B cell (primary cell): Measurements from ENCODE around the gene IRS2. TPM values are rescaled to one million over a fixed set of nuclear protein-coding genes. Genes with fewer than 3 reads are reported as not detected.

ENCODE experiments used
- ATAC-seq: fragments of 200-7000 bp; cut with Tn5 transposase; one replicate; pipeline ENCODE4 v1.10.0; 2021; ENCODE audit warnings: low read depth, mild to moderate bottlenecking, moderate number of reproducible peaks, moderate library complexity
- CTCF ChIA-PET: fragments of 350-600 bp; sonication (Branson Sonifier 250); formaldehyde crosslinking; loops from one replicate; lab custom pipeline; 2021; ENCODE audit warnings: antibody characterized with exemption, inconsistent platforms; lab: Charles Lee
- POLR2A ChIA-PET: fragments of 350-600 bp; sonication (Branson Sonifier 250); formaldehyde crosslinking; loops from one replicate; lab custom pipeline; 2021; ENCODE audit warnings: antibody characterized with exemption; lab: Charles Lee
- DNase-seq: peaks from one replicate; pipeline ENCODE4 v3.0.0; 2013
- H2AFZ ChIP-seq: 2 replicates; pipeline ENCODE4 v1.6.1; 2012; ENCODE audit warnings: mild to moderate bottlenecking, low read depth, low read length; ENCODE audit not compliant: insufficient read depth, poor library complexity, severe bottlenecking
- H3K27ac ChIP-seq, 2 donors: 1 replicate in 1 of 2; 2 replicates in 1 of 2; pipeline ENCODE4 v1.5.1; 2012 to 2013; ENCODE audit warnings: low read length in 2 of 2, mild to moderate bottlenecking in 2 of 2, moderate library complexity in 1 of 2
- H3K27me3 ChIP-seq, 4 experiments: fragments of 200-600 bp in 1 of 4; sonication (generic) in 1 of 4; replicated peaks in 1 of 4; 1 replicate in 2 of 4; 2 replicates in 2 of 4; pipeline versions ENCODE4 v1.6.1 to v1.7.0; 2013 to 2016; ENCODE audit warnings: low read length in 3 of 4, mild to moderate bottlenecking in 2 of 4, mixed read lengths in 1 of 4, moderate library complexity in 1 of 4; ENCODE audit not compliant: insufficient read depth in 4 of 4, control insufficient read depth in 3 of 4; ENCODE audit errors: control extremely low read depth in 1 of 4
- H3K36me3 ChIP-seq, 2 experiments: replicated peaks in 1 of 2; 1 replicate in 1 of 2; 2 replicates in 1 of 2; pipeline versions ENCODE4 v1.6.1 to v1.7.1; 2013; ENCODE audit warnings: low read length in 1 of 2; ENCODE audit not compliant: insufficient read depth in 2 of 2, control insufficient read depth in 1 of 2; ENCODE audit errors: control extremely low read depth in 1 of 2, extremely low read depth in 1 of 2
- H3K4me1 ChIP-seq, 2 donors: fragments of 200-600 bp in 1 of 2; sonication (generic) in 1 of 2; 1 replicate in 1 of 2; 2 replicates in 1 of 2; pipeline versions ENCODE4 v1.5.1 to v1.6.1; 2013 to 2017; ENCODE audit warnings: low read length in 2 of 2; ENCODE audit not compliant: control insufficient read depth in 2 of 2, insufficient read depth in 2 of 2
- H3K4me2 ChIP-seq: replicated peaks from 2 replicates; pipeline ENCODE3; 2012; ENCODE audit warnings: mild to moderate bottlenecking, low read depth, low read length; ENCODE audit not compliant: poor library complexity, severe bottlenecking
- H3K4me3 ChIP-seq, 5 experiments: fragments of 200-600 bp in 1 of 5; sonication (generic) in 1 of 5; 1 replicate in 3 of 5; 2 replicates in 2 of 5; pipeline versions ENCODE4 v1.5.1 to v1.7.0; 2011 to 2016; ENCODE audit warnings: low read length in 4 of 5, mild to moderate bottlenecking in 4 of 5, low read depth in 2 of 5, control low read depth in 1 of 5, moderate library complexity in 1 of 5; ENCODE audit not compliant: insufficient read depth in 1 of 5; ENCODE audit errors: control extremely low read depth in 1 of 5, extremely low read depth in 1 of 5
- H3K79me2 ChIP-seq: fragments of 200-600 bp; sonication (generic); one replicate; pipeline ENCODE4 v1.6.0; 2016; ENCODE audit warnings: low read length; ENCODE audit not compliant: control insufficient read depth, insufficient read depth
- H3K9ac ChIP-seq: fragments of 200-600 bp; sonication (generic); 2 replicates; pipeline ENCODE4 v1.6.1; 2017; ENCODE audit warnings: mild to moderate bottlenecking, low read length, moderate library complexity
- H3K9me3 ChIP-seq, 3 donors: one replicate each; pipeline versions ENCODE4 v1.6.1 to v1.7.1; 2013; ENCODE audit warnings: low read length in 2 of 3; ENCODE audit not compliant: control insufficient read depth in 2 of 3, insufficient read depth in 1 of 3; ENCODE audit errors: control extremely low read depth in 1 of 3
- H4K20me1 ChIP-seq: 2 replicates; pipeline ENCODE4 v1.6.0; 2012; ENCODE audit warnings: mild to moderate bottlenecking, low read length; ENCODE audit not compliant: insufficient read depth, control insufficient read depth, poor library complexity, severe bottlenecking
- H3K27ac Mint-ChIP-seq: one replicate; pipeline ENCODE4 v1.8.0; 2021; ENCODE audit warnings: mixed read lengths
- H3K27me3 Mint-ChIP-seq: one replicate; pipeline ENCODE4 v1.8.0; 2021; ENCODE audit warnings: mixed read lengths
- H3K4me1 Mint-ChIP-seq: one replicate; pipeline ENCODE4 v1.8.0; 2021; ENCODE audit warnings: mixed read lengths
- H3K4me3 Mint-ChIP-seq: one replicate; pipeline ENCODE4 v1.8.0; 2021; ENCODE audit warnings: mixed read lengths
- H3K9me3 Mint-ChIP-seq: one replicate; pipeline ENCODE4 v1.8.0; 2022; ENCODE audit warnings: mixed read lengths; ENCODE audit not compliant: insufficient read depth
- CTCF ChIP-seq: fragments of 200-600 bp; IDR thresholded peaks from one replicate; pipeline ENCODE4 v1.8.0; 2022; ENCODE audit warnings: antibody characterized with exemption, mild to moderate bottlenecking
- EZH2 ChIP-seq: IDR thresholded peaks from 2 replicates; pipeline ENCODE4 v1.6.1; 2012; ENCODE audit warnings: borderline replicate concordance, low read depth, mild to moderate bottlenecking, moderate library complexity, low read length; ENCODE audit not compliant: insufficient read depth, poor library complexity, severe bottlenecking
- WGBS: methylation state at CpG from one replicate; pipeline ENCODE4 v1.1.5; 2013; ENCODE audit warnings: missing lambda C conversion rate; ENCODE audit not compliant: insufficient coverage; 5-methylcytosine and 5-hydroxymethylcytosine counted together
- intact Hi-C: fragments of 100-400 bp; cut with micrococcal nuclease; formaldehyde crosslinking; loops from one replicate; pipeline ENCODE4 v1.10.0; 2022
- polyA plus RNA-seq: library from polyadenylated mRNA; depleted of rRNA; stranded (reverse); fragments of >200 nt; gene quantifications from 2 replicates; pipeline ENCODE4 v1.2.3, GENCODE V29; 2012
- total RNA-seq, 2 donors: library from RNA; stranded (reverse); fragments of 120-200 nt in 1 of 2; gene quantifications; 1 replicate in 1 of 2; 2 replicates in 1 of 2; pipeline versions ENCODE4 v1.2.3 to v1.2.4, GENCODE V29; 2013 to 2022

The IRS2 gene
- total and polyA plus RNA-seq, 2 donors (not counting 1 experiment from before 2014, with no cell fraction given), result 5.8 to 26.9 TPM

- ATAC-seq (no peak), DNase-seq (no peak)
- Mint-ChIP-seq H3K9me3 (no peaks in the 10 kb centered on the region), H3K4me1 (peaks cover 13% of the 10 kb centered on the region), H3K4me3 (no peak overlapping the region), H3K27ac (no peak overlapping the region), H3K27me3 (no peaks in the 10 kb centered on the region)
- Histone ChIP-seq H3K9me3 (peaks cover 0 to 4% (median 0%) of the 10 kb centered on the region in 3 donors), H3K36me3 (peaks cover 0 to 1% of the 10 kb centered on the region in 2 experiments), H3K27ac (no peak overlapping the region), H3K4me2 (no peak overlapping the region), H3K27me3 (no peaks in the 10 kb centered on the region), H3K4me3 (no peak overlapping the region), H4K20me1 (peaks cover 11% of the 10 kb centered on the region), H3K9ac (no peak overlapping the region), H2AFZ (no peak overlapping the region), H3K4me1 (no peaks in the 10 kb centered on the region), H3K79me2 (peaks cover 29% of the 10 kb centered on the region)
- intact Hi-C loops, result no loop called here
- TF ChIP-seq EZH2 (no peak), CTCF (no peak)
- CTCF ChIA-PET, result no interaction called here
- POLR2A ChIA-PET, result no interaction called here
- 100% methylated on average over 5 of the region's 10 CpGs for WGBS
Observed at GRCh38 chr13:109768616-109769015, 17.8 kb downstream of the IRS2 start.

- H4K20me1 ChIP-seq, result peaks cover 11% of the 10 kb centered on the region
- no peaks in the 10 kb centered on the region for H3K9me3 Mint-ChIP-seq
- intact Hi-C loops, result no loop called here
- no peaks in the 10 kb centered on the region for H3K27me3 ChIP-seq
- DNase-seq, result no peak
- H3K9me3 ChIP-seq, result peaks cover 0 to 4% (median 0%) of the 10 kb centered on the region in 3 donors
- no peak overlapping the region for H3K4me3 Mint-ChIP-seq
- H2AFZ ChIP-seq, result no peak overlapping the region
- H3K4me2 ChIP-seq, result no peak overlapping the region
- no peaks in the 10 kb centered on the region for H3K27me3 Mint-ChIP-seq
- no CpG with 5 or more reads among the region's 2 CpGs for WGBS
- POLR2A ChIA-PET, result no interaction called here
- H3K4me1 Mint-ChIP-seq, result peaks cover 13% of the 10 kb centered on the region
- no peak overlapping the region for H3K4me3 ChIP-seq
- peaks cover 29% of the 10 kb centered on the region for H3K79me2 ChIP-seq
- TF ChIP-seq EZH2 (no peak), CTCF (no peak)
- peaks cover 0 to 1% of the 10 kb centered on the region in 2 experiments for H3K36me3 ChIP-seq
- H3K27ac Mint-ChIP-seq, result no peak overlapping the region
- no peak overlapping the region for H3K9ac ChIP-seq
- no peak overlapping the region for H3K27ac ChIP-seq
- no peak for ATAC-seq
- no peaks in the 10 kb centered on the region for H3K4me1 ChIP-seq
- CTCF ChIA-PET, result no interaction called here
Observed at GRCh38 chr13:109768176-109768575, 18.2 kb downstream of the IRS2 start.
